ENCODE results near the gene TMEM208. TPM values are rescaled to one million over a fixed set of nuclear protein-coding genes. Genes with fewer than 3 reads are reported as not detected.

Gene TMEM208
- total and polyA plus RNA-seq, 12 donors, result 52.1 to 289 (median 80.4) TPM

DNA sequence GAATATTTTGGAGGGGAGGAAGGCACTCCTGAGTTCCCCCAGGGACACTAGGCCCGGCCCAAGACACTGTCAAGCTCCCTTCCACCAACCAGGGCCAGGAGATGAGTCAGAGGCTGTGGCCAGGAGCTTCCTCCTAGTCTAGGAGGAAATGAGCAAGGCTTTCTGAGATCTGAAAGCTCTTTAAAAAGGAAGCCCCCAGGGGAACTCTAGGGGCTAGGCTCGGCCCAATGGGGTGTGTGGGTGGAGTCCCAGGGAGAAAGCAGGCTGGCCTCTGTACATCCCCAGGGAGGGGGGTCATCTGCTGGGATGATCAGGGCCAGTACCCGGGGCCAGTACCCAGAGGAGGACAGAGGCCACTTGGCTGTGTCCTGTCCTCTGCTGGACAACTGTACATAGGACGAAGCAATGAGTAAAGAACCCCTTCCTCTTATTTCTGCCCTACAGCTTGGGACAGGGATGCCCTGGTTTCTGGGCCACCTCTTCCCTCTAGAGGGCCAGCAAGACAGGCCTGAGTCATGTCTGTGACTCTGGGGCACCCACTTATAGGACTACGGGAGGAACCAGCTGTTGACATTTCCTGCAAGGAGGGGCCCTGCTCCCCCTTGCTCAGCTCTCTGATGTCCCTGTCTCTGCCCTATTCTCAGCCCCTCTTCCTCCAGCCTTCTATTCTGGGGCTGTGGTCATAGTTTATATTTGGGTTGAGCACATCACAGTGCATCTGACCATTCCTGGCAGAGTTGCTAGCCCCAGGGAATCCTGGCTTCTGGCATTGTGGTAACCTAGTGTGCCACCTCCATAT, 17.7 kb downstream of the TMEM208 start:
- H3K27me3 ChIP-seq, result peaks cover 5% of the 10 kb centered on the region
- peaks cover 70 to 75% of the 10 kb centered on the region in 2 donors for H3K4me1 ChIP-seq (replicated peaks in 1 of 2)
- H3K36me3 ChIP-seq (replicated peaks in 1 of 2), result no peaks in the 10 kb centered on the region
- 9 to 22% (median 15%) methylated on average over 5 of the region's 5 CpGs for WGBS, 4 donors
- peak in 1 of 2 donors; percentile 30 for TF ChIP-seq POLR2A (IDR thresholded peaks at IDR 0.05)
- peak in 2 of 6 experiments; percentile 17 to 18 for TF ChIP-seq CTCF (IDR thresholded peaks at IDR 0.05)
- peak overlapping the region in 1 of 4 donors; percentile 89 for H3K4me3 ChIP-seq
- DNase-seq, result peak; percentile 75 to 92 (median 88)
- H3K27ac ChIP-seq, result peak overlapping the region; percentile 64 to 94 (median 85)
- no peaks in the 10 kb centered on the region for H3K9me3 ChIP-seq (replicated peaks in 1 of 3)
- intact Hi-C loops (cut with DNase I), result no loop called here

DNA sequence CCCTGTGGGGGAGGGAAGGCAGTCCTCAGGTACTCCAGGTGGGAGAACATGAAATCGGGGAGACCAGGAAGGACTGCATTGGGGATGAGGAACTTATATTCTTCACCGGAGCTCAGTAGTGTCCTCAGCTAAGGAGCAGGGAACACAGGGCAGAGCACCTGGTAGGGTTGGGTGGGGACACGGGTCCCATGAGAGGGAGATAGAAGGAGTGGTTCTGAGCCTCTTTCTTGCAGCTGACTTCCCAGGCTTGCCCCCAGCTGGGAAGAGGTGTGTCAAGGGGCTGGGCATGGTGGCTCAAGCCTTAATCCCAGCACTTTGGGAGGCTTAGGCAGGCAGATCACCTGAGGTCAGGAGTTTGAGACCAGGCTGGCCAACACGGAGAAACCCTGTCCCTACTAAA, 18.3 kb downstream of the TMEM208 start:
- H3K4me1 ChIP-seq (replicated peaks in 1 of 2), result peaks cover 66 to 74% of the 10 kb centered on the region in 2 donors
- 69 to 78% (median 74%) methylated on average over 4 of the region's 4 CpGs for WGBS, 4 donors
- H3K27ac ChIP-seq, result peak overlapping the region; percentile 64 to 94 (median 85)
- H3K27me3 ChIP-seq, result peaks cover 5% of the 10 kb centered on the region
- peak in 2 of 7 donors; percentile 14 to 15 for DNase-seq
- intact Hi-C loops (cut with DNase I), result no loop called here
- peak overlapping the region in 2 of 4 donors; percentile 89 for H3K4me3 ChIP-seq
- H3K9me3 ChIP-seq (replicated peaks in 1 of 3), result no peaks in the 10 kb centered on the region
- no peak for TF ChIP-seq POLR2A (IDR thresholded peaks at IDR 0.05)
- TF ChIP-seq CTCF (IDR thresholded peaks at IDR 0.05), result no peak
- no peaks in the 10 kb centered on the region for H3K36me3 ChIP-seq (replicated peaks in 1 of 2)

DNA sequence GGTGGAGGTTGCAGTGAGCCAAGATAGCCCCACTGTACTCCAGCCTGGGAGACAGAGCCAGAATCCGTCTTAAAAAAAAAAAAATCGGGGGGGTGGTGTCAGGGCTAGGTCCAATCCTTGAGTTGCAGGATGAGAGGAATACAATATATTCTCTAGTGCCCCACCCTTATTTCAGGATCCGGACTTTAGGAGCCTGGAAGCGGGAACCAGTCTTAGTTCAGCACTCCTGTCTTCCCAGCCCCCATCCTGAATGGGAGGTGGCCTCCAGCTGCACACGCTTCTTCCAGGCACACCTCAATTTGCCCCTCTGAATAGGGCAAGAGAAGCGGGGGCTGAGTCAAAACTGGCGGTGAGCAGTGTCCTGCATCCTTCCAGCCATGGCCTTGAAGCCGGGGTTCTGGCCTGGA, 18.7 kb downstream of the TMEM208 start:
- peak overlapping the region; percentile 83 to 94 (median 85) for H3K27ac ChIP-seq
- no peaks in the 10 kb centered on the region for H3K9me3 ChIP-seq (replicated peaks in 1 of 3)
- peaks cover 5% of the 10 kb centered on the region for H3K27me3 ChIP-seq
- H3K36me3 ChIP-seq (replicated peaks in 1 of 2), result no peaks in the 10 kb centered on the region
- H3K4me1 ChIP-seq (replicated peaks in 1 of 2), result peaks cover 61 to 69% of the 10 kb centered on the region in 2 donors
- 5 to 8% (median 7%) methylated on average over 4 to 8 of the region's 8 CpGs for WGBS, 4 donors
- intact Hi-C loops (cut with DNase I), result no loop called here
- TF ChIP-seq POLR2A (IDR thresholded peaks at IDR 0.05) (no peak), CTCF (IDR thresholded peaks at IDR 0.05) (no peak)
- H3K4me3 ChIP-seq, result peak overlapping the region in 2 of 4 donors; percentile 89
- peak in 4 of 7 donors; percentile 89 to 92 (median 91) for DNase-seq

DNA sequence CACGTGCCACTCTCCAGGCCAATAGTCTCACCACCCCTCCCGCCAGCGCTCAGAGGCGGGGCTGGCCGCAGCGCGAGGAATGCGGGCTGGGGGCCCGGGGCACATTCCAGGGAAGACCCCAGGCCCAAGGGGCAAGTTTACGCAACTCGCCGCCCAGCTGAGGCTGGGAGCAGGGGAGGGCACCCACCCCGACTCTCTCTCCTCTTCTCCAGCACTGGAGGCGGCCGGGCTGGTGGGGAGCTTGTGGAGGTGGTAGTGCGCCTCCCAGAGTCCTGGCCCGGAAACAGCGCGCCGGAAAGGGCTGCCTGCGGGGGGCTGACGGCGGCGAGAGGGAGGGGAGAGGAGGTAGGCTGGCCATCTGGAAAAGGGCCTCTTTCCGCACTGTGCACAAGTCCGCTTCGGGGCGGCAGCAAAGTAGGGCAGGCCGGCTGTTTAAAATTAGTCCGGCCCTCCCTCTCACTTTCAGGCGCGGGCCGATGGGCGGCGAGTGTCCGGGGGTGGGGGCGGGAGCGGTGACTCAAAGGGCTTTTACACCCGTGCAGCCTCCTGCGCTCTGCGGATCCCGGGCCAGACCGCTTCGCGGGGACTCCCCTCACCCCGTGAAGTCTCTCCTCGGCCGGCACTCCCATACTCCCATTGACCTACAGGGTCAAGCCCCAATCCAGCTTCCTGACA, 19.3 kb downstream of the TMEM208 start:
- intact Hi-C loops (cut with DNase I), result no loop called here
- H3K27ac ChIP-seq, result peak overlapping the region; percentile 83 to 94 (median 85)
- peaks cover 56 to 64% of the 10 kb centered on the region in 2 donors for H3K4me1 ChIP-seq (replicated peaks in 1 of 2)
- 0 to 1% (median 0%) methylated on average over 2 to 48 of the region's 48 CpGs for WGBS, 4 donors
- TF ChIP-seq POLR2A (IDR thresholded peaks at IDR 0.05) (peak; percentile 47 to 64), CTCF (IDR thresholded peaks at IDR 0.05) (peak in 5 of 6 experiments; percentile 25 to 55 (median 37))
- H3K27me3 ChIP-seq, result peaks cover 5% of the 10 kb centered on the region
- no peaks in the 10 kb centered on the region for H3K9me3 ChIP-seq (replicated peaks in 1 of 3)
- H3K4me3 ChIP-seq, result peak overlapping the region; percentile 62 to 89 (median 84)
- peak; percentile 83 to 94 (median 85) for DNase-seq
- no peaks in the 10 kb centered on the region for H3K36me3 ChIP-seq (replicated peaks in 1 of 2)

Measured in adrenal gland (tissue), 12 donors.